Stomach (tissue), 9 donors: ENCODE measurements around the gene PMM2. TPM values are rescaled to one million over a fixed set of nuclear protein-coding genes. Genes with fewer than 3 reads are reported as not detected.

Source experiments
- DNase-seq, 2 donors: peaks; one replicate each; pipeline versions ENCODE4 v3.0.0 to v3.0.0-alpha.2; 2013 to 2019
- H3K27ac ChIP-seq, 5 donors: fragments of 200-600 bp in 4 of 5; sonication (generic) in 4 of 5; one replicate each; pipeline ENCODE4 v1.5.1; 2013 to 2019; ENCODE audit warnings: mild to moderate bottlenecking in 1 of 5, moderate library complexity in 1 of 5
- H3K27me3 ChIP-seq, 3 donors: fragments of 200-600 bp; sonication (generic); one replicate each; pipeline ENCODE4 v1.5.1; 2017 to 2019; ENCODE audit warnings: mixed run types in 1 of 3
- H3K36me3 ChIP-seq, 4 donors: fragments of 200-600 bp; sonication (generic); 1 replicate in 3 of 4; 2 replicates in 1 of 4; pipeline ENCODE4 v1.5.1; 2016 to 2019
- H3K4me1 ChIP-seq, 4 donors: fragments of 200-600 bp; sonication (generic); one replicate each; pipeline ENCODE4 v1.5.1; 2016 to 2019
- H3K4me3 ChIP-seq, 4 donors: fragments of 200-600 bp; sonication (generic) in 3 of 4; one replicate each; pipeline ENCODE4 v1.5.1; 2016 to 2019; ENCODE audit warnings: mild to moderate bottlenecking in 1 of 4
- H3K9me3 ChIP-seq, 4 donors: fragments of 200-600 bp; sonication (generic); one replicate each; pipeline ENCODE4 v1.5.1; 2016 to 2019
- EP300 ChIP-seq: sonication (generic); formaldehyde crosslinking; IDR thresholded peaks from one replicate; pipeline ENCODE4 v1.6.1; 2017; ENCODE audit warnings: antibody characterized with exemption
- POLR2A ChIP-seq, 4 donors: fragments of 450-650 bp; IDR thresholded peaks; one replicate each; pipeline ENCODE4 v1.6.1; 2016; ENCODE audit warnings: antibody characterized with exemption in 4 of 4, control low read depth in 2 of 4, mild to moderate bottlenecking in 1 of 4, moderate library complexity in 1 of 4
- POLR2AphosphoS5 ChIP-seq, 3 donors: sonication (generic); formaldehyde crosslinking; IDR thresholded peaks; one replicate each; pipeline ENCODE4 v1.6.1; 2016; ENCODE audit warnings: antibody characterized with exemption in 3 of 3
- WGBS, 5 donors: extraction: QIAGEN DNeasy Blood & Tissue Kit in 3 of 5; methylation state at CpG; one replicate each; pipeline versions ENCODE4 v1.1.5 to v1.1.7; 2013 to 2018; 5-methylcytosine and 5-hydroxymethylcytosine counted together
- intact Hi-C: fragments of 100-400 bp; cut with DNase I; formaldehyde crosslinking; loops from one replicate; pipeline ENCODE4 v1.15.1; 2023; ENCODE audit warnings: low total_unique reads
- polyA plus RNA-seq, 3 donors: library from polyadenylated mRNA; stranded (reverse); fragments of 200-250 nt; gene quantifications; one replicate each; pipeline ENCODE4 v1.2.3, GENCODE V29; 2013
- total RNA-seq, 5 donors: library from RNA; depleted of rRNA; stranded (reverse); fragments of >200 nt; gene quantifications; one replicate each; pipeline versions ENCODE4 v1.1.0 to v1.2.3, GENCODE V29; 2014 to 2016
- TF ChIP-seq, protein P1 (sequence below), 7 experiments: fragments of 450-650 bp in 4 of 7; fragments of 200-600 bp in 3 of 7; sonication (generic) in 3 of 7; IDR thresholded peaks; one replicate each; pipeline ENCODE4 v1.5.1; 2016 to 2019; ENCODE audit warnings: antibody characterized with exemption in 7 of 7, control low read depth in 2 of 7, mild to moderate bottlenecking in 1 of 7
- donor health status: healthy with polysubstance abuse.
- donor health status: Bipolar disorder and iron deficiency.
- donor health status: healthy.

The PMM2 gene
- total and polyA plus RNA-seq, 8 donors = 15.1 to 89.3 (median 40.4) TPM

DNA sequence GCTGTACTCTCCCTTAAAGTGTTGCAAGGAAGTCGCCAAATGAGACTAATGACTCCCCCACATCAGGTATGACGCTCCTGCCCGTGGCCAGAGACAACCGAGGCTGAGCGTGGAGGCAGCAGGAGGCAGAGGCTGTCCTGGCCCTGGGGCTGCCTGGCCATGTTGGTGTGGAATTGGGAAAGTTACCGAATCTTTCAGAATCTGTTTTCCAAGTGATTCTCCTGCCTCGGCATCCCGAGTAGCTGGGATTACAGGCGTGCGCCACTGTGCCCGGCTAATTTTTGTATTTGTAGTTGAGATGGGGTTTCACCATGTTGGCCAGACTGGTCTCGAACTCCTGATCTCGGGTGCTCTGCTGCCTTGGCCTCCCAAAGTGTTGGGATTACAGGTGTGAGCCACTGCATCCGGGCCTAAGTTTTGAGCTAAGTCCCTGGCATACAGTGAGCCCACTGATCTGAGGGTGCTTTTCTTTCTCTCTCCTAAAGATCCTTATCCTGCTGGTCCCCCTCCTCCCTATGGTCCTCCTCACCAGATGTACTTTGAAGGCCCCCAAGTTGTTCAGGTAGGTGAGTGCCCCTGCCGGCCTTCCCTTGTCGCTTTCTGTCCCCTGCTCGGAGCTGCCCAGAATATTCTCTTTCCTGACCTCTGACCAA, 85.2 kb downstream of the PMM2 start:
- H3K9me3 ChIP-seq = no peaks in the 10 kb centered on the region
- no peak for DNase-seq
- 82 to 93% (median 88%) methylated on average over 8 to 17 of the region's 17 CpGs for WGBS, 5 donors
- TF ChIP-seq EP300 (no peak), POLR2A (IDR thresholded peaks at IDR 0.05) (no peak), POLR2AphosphoS5 (IDR thresholded peaks at IDR 0.05) (no peak)
- TF ChIP-seq, protein P1, sequence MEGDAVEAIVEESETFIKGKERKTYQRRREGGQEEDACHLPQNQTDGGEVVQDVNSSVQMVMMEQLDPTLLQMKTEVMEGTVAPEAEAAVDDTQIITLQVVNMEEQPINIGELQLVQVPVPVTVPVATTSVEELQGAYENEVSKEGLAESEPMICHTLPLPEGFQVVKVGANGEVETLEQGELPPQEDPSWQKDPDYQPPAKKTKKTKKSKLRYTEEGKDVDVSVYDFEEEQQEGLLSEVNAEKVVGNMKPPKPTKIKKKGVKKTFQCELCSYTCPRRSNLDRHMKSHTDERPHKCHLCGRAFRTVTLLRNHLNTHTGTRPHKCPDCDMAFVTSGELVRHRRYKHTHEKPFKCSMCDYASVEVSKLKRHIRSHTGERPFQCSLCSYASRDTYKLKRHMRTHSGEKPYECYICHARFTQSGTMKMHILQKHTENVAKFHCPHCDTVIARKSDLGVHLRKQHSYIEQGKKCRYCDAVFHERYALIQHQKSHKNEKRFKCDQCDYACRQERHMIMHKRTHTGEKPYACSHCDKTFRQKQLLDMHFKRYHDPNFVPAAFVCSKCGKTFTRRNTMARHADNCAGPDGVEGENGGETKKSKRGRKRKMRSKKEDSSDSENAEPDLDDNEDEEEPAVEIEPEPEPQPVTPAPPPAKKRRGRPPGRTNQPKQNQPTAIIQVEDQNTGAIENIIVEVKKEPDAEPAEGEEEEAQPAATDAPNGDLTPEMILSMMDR (IDR thresholded peaks at IDR 0.05) = no peak
- H3K27me3 ChIP-seq = peaks cover 0 to 30% (median 0%) of the 10 kb centered on the region in 3 donors
- no peak overlapping the region for H3K4me3 ChIP-seq
- intact Hi-C loops = loop anchor here (5.0 to 10.0 kb wide), 3 partner anchors 78 to 318 kb away; no protein-coding TSS in a partner anchor
- H3K36me3 ChIP-seq = peaks cover 0 to 9% (median 5%) of the 10 kb centered on the region in 4 donors
- H3K4me1 ChIP-seq = peaks cover 18 to 42% (median 37%) of the 10 kb centered on the region in 4 donors
- no peak overlapping the region for H3K27ac ChIP-seq

DNA sequence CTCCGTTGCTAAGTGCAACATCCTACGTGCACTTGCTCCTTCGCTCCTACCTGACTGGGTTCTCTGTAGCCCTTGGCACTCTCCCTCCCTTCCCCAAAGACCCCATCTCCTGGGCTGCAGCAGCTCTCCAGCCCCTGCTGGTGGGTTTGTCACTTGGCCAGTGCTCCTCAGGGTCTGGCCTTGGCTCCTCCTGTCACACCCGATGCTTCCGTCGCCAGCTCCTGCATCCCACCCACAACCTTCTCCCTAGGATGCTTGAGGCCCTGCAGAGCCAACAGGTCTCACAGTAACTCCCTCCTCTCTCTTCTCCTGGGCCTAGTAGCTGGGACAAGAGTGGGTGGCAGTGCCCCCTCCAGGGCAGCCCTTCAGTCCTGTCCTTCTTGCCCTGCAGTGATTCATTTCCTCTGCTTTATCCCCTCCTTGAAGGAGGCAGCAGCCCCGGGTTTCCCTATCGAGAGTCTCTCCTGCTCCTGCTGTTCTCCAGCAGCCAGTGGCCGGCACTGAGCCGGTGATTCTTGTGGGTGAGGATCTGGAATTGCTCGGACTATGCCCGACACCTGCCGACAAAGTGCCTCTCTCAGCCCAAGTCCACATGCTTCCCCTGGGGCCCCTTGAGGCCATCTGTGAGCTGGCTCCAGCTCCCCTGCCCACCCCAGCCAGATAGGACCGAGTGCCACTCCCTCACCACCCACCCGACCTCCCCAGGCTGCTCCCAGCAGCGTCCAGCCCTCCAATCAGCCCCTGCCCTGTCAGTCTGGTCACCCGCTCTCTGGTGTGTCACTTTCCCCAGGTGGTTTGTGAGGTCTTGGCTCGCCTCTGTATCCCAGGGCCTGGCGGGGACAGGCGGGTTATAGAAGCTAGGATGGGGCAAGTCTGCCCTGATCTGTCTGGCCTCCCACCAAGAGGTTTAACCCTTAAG, 88.3 kb downstream of the PMM2 start:
- Histone ChIP-seq H3K36me3 (peaks cover 5 to 32% (median 24%) of the 10 kb centered on the region in 4 donors), H3K4me1 (peaks cover 18 to 41% (median 31%) of the 10 kb centered on the region in 4 donors), H3K27ac (no peak overlapping the region), H3K4me3 (no peak overlapping the region), H3K27me3 (peaks cover 0 to 30% (median 0%) of the 10 kb centered on the region in 3 donors), H3K9me3 (no peaks in the 10 kb centered on the region)
- DNase-seq = peak in 1 of 2 donors; percentile 78
- 9 to 15% (median 11%) methylated on average over 17 to 20 of the region's 20 CpGs for WGBS, 5 donors
- intact Hi-C loops = loop anchor here (10.0 kb wide), 2 partner anchors 81 to 321 kb away; no protein-coding TSS in a partner anchor
- no peak for TF ChIP-seq EP300
- no peak for TF ChIP-seq POLR2AphosphoS5 (IDR thresholded peaks at IDR 0.05)
- TF ChIP-seq, protein P1 (IDR thresholded peaks at IDR 0.05) = no peak
- no peak for TF ChIP-seq POLR2A (IDR thresholded peaks at IDR 0.05)

DNA sequence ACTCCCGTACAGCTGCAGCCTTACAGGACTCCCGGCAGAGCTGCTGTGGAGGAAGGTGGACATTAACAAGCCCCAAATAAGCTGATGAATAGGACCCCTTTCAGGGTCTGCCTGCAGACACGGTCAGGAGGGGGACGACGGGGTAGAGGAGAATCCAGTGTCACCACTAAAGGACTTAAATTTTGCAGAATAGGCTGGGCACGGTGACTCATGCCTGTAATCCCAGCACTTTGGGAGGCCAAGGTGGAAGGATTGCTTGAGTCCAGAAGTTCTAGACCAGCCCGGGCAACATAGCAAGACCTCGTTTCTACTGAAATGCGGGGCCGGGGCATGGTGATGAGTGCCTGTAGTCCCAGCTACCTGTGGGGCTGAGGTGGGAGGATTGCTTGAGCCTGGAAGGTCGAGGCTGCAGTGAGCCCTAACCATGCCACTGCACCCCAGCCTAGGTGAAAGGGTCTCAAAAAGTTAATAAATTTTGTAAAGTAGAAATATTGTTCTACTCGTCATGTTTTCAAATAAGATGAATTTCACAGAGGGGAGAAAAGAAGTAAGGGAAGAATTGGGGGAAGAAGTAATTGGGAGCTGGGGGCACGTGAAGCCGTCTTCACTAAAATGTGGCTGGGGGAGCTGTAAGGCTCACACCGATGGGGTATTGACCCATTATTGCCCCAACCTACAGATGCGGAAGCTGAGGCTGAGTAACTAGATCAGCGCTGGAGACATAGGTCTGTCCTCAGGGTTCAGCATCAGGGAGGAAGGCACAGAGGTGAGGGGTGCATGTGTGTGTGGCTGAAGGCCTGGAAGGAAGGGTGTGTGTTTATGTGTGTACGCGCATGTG, 89.2 kb downstream of the PMM2 start:
- no peak overlapping the region for H3K27ac ChIP-seq
- WGBS, 5 donors = 61 to 68% (median 65%) methylated on average over 19 of the region's 19 CpGs
- intact Hi-C loops = loop anchor here (10.0 kb wide), 2 partner anchors 82 to 322 kb away; no protein-coding TSS in a partner anchor

More for the DNA sequence above, 89.2 kb downstream of the PMM2 start:
- no peaks in the 10 kb centered on the region for H3K9me3 ChIP-seq
- H3K4me1 ChIP-seq = peaks cover 18 to 41% (median 31%) of the 10 kb centered on the region in 4 donors
- H3K4me3 ChIP-seq = no peak overlapping the region
- TF ChIP-seq POLR2A (IDR thresholded peaks at IDR 0.05) (no peak), EP300 (no peak), POLR2AphosphoS5 (IDR thresholded peaks at IDR 0.05) (no peak)
- TF ChIP-seq, protein P1 (IDR thresholded peaks at IDR 0.05) = no peak
- DNase-seq = no peak
- H3K27me3 ChIP-seq = peaks cover 0 to 26% (median 0%) of the 10 kb centered on the region in 3 donors
- H3K36me3 ChIP-seq = peaks cover 13 to 41% (median 33%) of the 10 kb centered on the region in 4 donors
